Stomach (tissue), 4 donors: ENCODE data around the gene AGBL4.

Experiments used
- EP300 ChIP-seq: sonication (generic); formaldehyde crosslinking; IDR thresholded peaks from one replicate; pipeline ENCODE4 v1.6.1; 2017; ENCODE audit warnings: antibody characterized with exemption
- POLR2A ChIP-seq, 4 donors: fragments of 450-650 bp; IDR thresholded peaks; one replicate each; pipeline ENCODE4 v1.6.1; 2016; ENCODE audit warnings: antibody characterized with exemption in 4 of 4, control low read depth in 2 of 4, mild to moderate bottlenecking in 1 of 4, moderate library complexity in 1 of 4
- POLR2AphosphoS5 ChIP-seq, 3 donors: sonication (generic); formaldehyde crosslinking; IDR thresholded peaks; one replicate each; pipeline ENCODE4 v1.6.1; 2016; ENCODE audit warnings: antibody characterized with exemption in 3 of 3
- TF ChIP-seq, protein P1 (sequence below), 7 experiments: fragments of 450-650 bp in 4 of 7; fragments of 200-600 bp in 3 of 7; sonication (generic) in 3 of 7; IDR thresholded peaks; one replicate each; pipeline ENCODE4 v1.5.1; 2016 to 2019; ENCODE audit warnings: antibody characterized with exemption in 7 of 7, control low read depth in 2 of 7, mild to moderate bottlenecking in 1 of 7

DNA sequence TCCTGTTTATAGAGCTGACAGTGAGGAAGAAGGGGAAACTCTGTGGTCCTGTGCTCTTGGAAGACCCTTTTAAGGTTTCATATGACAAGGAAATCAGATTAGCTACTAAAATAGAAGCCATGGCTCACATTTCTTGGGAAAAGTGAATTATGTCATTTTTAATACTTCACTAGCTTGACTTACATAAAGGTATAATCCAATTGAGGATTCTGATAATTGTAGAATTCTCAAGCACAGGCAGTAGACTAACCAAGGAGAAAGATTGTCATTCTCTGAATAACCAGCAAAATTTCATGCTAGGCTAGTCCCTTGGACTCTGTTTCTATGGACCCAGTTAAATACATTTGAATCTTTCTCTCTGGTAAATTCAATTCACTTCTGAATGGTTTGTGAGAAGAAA, 634.1 kb downstream of the AGBL4 start:
- TF ChIP-seq EP300 = no peak
- TF ChIP-seq, protein P1, sequence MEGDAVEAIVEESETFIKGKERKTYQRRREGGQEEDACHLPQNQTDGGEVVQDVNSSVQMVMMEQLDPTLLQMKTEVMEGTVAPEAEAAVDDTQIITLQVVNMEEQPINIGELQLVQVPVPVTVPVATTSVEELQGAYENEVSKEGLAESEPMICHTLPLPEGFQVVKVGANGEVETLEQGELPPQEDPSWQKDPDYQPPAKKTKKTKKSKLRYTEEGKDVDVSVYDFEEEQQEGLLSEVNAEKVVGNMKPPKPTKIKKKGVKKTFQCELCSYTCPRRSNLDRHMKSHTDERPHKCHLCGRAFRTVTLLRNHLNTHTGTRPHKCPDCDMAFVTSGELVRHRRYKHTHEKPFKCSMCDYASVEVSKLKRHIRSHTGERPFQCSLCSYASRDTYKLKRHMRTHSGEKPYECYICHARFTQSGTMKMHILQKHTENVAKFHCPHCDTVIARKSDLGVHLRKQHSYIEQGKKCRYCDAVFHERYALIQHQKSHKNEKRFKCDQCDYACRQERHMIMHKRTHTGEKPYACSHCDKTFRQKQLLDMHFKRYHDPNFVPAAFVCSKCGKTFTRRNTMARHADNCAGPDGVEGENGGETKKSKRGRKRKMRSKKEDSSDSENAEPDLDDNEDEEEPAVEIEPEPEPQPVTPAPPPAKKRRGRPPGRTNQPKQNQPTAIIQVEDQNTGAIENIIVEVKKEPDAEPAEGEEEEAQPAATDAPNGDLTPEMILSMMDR (IDR thresholded peaks at IDR 0.05) = no peak
- TF ChIP-seq POLR2A (IDR thresholded peaks at IDR 0.05) = no peak
- no peak for TF ChIP-seq POLR2AphosphoS5 (IDR thresholded peaks at IDR 0.05)
